ENCODE data around the gene NBEA. TPM values are rescaled to one million over a fixed set of nuclear protein-coding genes. Genes with fewer than 3 reads are reported as not detected.

Gene NBEA
- total RNA-seq, 1 donor from 2014 or later = 0.14 TPM

DNA sequence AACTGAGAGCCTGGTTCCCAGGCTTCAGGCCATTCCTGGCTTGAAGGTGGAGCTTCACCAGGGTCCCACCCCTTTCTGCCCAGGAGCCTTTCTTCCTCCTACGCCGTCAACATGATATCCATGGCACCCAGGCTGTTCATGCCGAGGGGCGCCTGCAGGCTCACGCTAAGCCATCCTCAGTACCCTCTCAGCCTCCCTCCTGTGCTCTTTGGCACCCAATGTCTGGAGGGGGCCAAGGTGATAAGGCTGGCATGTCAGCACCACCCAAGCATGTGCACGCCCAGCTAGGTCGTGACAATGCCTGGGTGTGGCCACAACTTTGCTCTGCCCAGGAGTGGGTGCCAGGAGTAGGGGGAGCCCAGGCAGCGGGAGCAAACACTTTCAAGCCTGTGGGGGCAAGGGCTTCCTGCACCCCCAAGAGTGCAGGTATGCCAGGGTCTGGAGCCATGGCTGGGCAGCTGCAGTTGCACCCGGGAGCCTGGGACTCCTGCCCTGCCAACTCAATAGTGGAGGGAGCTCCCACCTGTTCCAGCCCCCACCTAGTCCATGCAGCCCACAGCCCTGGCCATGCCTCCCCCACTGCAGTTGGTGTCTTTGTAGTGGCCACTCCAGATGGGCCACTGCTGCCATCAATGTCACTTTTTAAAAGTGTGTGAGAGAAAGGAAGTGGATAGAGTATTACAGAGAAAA is 314.5 kb downstream of the NBEA start:
- no peak overlapping the region for H3K4me3 Mint-ChIP-seq
- H3K4me1 Mint-ChIP-seq = peaks cover 2% of the 10 kb centered on the region
- H3K27me3 Mint-ChIP-seq = no peaks in the 10 kb centered on the region
- intact Hi-C loops (cut with micrococcal nuclease) = no loop called here
- DNase-seq = no peak
- no peaks in the 10 kb centered on the region for H3K9me3 Mint-ChIP-seq
- H3K27ac Mint-ChIP-seq = no peak overlapping the region
- no peaks in the 10 kb centered on the region for H3K36me3 Mint-ChIP-seq (ENCODE audit: low read depth)

DNA sequence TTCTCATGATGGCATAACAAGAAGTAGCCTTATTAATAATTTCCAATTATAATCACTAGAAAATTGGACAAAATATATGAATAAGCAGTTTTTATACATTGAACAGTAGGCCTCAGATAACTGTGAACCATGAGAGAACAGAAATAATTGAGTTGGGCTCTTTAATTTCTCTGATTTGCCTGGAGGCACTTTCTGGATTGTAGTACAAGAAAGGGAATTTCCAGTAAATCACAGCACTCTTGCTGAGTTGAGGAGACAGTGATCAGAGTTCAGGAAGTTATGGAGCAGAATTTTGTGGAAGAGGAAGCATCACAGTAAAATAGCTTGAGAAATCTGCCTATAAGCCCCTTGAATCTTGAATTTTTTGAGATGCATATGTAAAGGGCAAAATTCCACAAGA is 318.2 kb downstream of the NBEA start:
- DNase-seq = no peak
- H3K9me3 Mint-ChIP-seq = peaks cover 14% of the 10 kb centered on the region
- H3K27ac Mint-ChIP-seq = no peak overlapping the region
- H3K36me3 Mint-ChIP-seq (ENCODE audit: low read depth) = no peaks in the 10 kb centered on the region
- intact Hi-C loops (cut with micrococcal nuclease) = no loop called here
- no peaks in the 10 kb centered on the region for H3K27me3 Mint-ChIP-seq
- H3K4me3 Mint-ChIP-seq = no peak overlapping the region
- no peaks in the 10 kb centered on the region for H3K4me1 Mint-ChIP-seq

DNA sequence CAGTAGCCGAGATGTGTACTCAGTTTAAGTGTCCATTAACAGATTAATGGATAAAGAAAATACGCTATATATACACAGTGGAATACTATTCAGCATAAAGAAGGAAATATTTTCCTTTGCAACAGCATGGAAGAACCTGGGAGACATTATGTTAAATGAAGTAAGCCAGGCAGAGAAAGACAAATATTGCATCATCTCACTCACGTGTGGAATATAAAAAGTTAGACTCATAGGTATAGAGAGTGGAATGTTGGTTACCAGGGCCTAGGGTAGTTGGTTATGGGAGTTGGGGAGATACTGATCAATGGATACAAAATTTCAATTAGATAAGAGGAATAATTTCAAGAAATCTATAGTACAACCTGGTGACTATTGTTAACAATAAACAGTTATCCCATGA is 324.3 kb downstream of the NBEA start:
- Mint-ChIP-seq H3K36me3 (ENCODE audit: low read depth) (no peaks in the 10 kb centered on the region), H3K27me3 (no peaks in the 10 kb centered on the region), H3K9me3 (peaks cover 24% of the 10 kb centered on the region), H3K27ac (no peak overlapping the region), H3K4me1 (no peaks in the 10 kb centered on the region), H3K4me3 (no peak overlapping the region)
- no peak for DNase-seq
- intact Hi-C loops (cut with micrococcal nuclease) = no loop called here

DNA sequence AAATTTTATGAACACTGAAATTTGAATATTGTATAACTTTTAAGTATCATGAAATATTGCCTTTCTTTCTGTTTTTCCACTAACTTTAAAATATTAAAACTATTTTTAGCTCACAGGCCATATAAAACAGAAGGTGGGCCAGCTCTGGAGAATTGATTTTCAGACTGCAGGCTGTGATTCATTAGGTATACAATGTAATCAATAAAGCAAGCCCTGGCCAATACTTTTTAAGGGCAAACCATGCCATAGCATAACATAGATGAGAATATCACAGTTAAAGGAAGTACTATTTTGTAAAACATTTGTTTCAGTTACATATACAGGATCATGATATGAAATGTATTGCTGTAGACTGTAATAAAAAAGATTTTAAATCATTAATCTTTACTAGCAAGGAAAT is 336.8 kb downstream of the NBEA start:
- intact Hi-C loops (cut with micrococcal nuclease) = no loop called here
- Mint-ChIP-seq H3K4me3 (no peak overlapping the region), H3K36me3 (ENCODE audit: low read depth) (no peaks in the 10 kb centered on the region), H3K9me3 (no peaks in the 10 kb centered on the region), H3K27ac (no peak overlapping the region), H3K27me3 (no peaks in the 10 kb centered on the region), H3K4me1 (no peaks in the 10 kb centered on the region)
- DNase-seq = no peak

DNA sequence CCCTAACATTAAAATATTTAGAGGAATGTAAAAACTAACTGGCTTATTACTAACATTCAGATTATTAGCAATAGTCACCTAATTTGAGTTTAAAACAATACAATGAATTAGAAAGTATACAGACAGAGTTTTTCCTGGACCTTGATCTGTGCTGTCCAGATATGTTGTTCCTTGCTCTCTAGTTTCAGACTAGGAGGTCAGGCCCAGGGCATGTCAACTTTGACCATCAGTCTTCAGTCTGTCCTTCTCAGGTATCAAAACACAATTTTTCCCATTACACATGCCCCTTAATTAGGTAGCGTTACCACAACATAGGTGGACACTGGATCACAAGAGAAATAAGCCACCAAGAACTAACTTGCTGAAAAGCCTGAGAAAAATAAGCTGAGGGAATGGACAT is 337.4 kb downstream of the NBEA start:
- H3K27ac Mint-ChIP-seq = no peak overlapping the region
- H3K36me3 Mint-ChIP-seq (ENCODE audit: low read depth) = no peaks in the 10 kb centered on the region
- H3K4me3 Mint-ChIP-seq = no peak overlapping the region
- no peaks in the 10 kb centered on the region for H3K27me3 Mint-ChIP-seq
- no peak for DNase-seq
- H3K4me1 Mint-ChIP-seq = no peaks in the 10 kb centered on the region
- no peaks in the 10 kb centered on the region for H3K9me3 Mint-ChIP-seq
- intact Hi-C loops (cut with micrococcal nuclease) = no loop called here

DNA sequence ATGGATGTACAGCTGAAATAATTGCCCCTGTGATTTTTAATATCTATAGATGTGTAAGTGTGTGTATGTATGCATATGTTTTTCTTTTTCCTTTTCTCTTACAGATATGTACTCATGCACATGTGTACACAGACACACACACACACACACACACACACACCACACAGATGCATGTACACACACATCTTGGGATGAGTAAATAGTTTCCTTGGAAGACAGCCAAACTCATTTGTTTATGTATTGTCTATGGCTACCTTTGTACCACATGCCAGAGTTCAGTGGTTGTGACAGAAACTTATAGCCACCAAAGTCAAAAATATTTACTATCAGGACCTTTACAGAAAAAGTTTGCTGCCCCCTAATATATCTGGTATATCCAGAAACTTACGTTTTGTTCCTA is 341.8 kb downstream of the NBEA start:
- DNase-seq = no peak
- H3K9me3 Mint-ChIP-seq = no peaks in the 10 kb centered on the region
- H3K4me3 Mint-ChIP-seq = no peak overlapping the region
- intact Hi-C loops (cut with micrococcal nuclease) = no loop called here
- H3K27me3 Mint-ChIP-seq = no peaks in the 10 kb centered on the region
- H3K27ac Mint-ChIP-seq = no peak overlapping the region
- H3K4me1 Mint-ChIP-seq = no peaks in the 10 kb centered on the region
- H3K36me3 Mint-ChIP-seq (ENCODE audit: low read depth) = no peaks in the 10 kb centered on the region

DNA sequence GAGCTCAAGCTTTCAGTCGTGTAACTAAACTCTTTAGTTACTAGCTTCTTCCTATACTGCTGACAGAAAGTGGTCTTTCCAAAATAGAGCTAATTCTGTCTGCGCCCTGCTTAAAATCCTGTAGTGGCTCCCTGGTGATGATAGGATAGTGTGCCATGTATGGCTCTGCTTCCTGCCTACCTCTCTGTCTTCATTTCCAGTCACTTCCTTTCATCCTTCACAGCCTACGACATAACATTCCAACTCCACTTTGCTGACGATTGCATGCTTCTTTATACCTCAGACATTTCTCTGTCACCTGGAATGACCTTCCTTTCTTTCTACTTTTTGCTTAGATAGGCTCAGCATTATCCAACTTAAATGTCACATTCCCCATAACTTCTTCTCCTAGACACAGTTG is 343.6 kb downstream of the NBEA start:
- Mint-ChIP-seq H3K27ac (no peak overlapping the region), H3K4me3 (no peak overlapping the region), H3K36me3 (ENCODE audit: low read depth) (no peaks in the 10 kb centered on the region), H3K27me3 (no peaks in the 10 kb centered on the region), H3K9me3 (no peaks in the 10 kb centered on the region), H3K4me1 (no peaks in the 10 kb centered on the region)
- intact Hi-C loops (cut with micrococcal nuclease) = no loop called here
- no peak for DNase-seq

DNA sequence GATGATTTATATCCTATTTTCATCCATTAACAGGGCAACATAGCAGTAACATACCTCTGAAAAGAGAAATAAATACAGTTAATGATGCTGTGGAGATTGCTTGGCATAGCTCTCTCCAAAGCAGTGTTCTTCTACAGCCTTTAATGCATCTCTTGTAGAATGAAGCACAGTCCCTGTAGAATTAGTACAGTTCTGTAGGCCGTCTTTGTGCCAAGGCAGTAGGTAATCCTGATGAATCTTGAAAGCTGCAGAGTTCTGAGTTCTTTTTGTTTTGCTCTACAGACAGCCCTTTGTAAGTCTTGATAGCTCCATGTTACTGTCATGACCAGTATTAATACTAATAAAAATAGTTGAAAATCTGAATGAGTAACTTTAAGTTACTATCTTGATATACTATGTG is 350.3 kb downstream of the NBEA start:
- H3K27me3 Mint-ChIP-seq = no peaks in the 10 kb centered on the region
- no peak overlapping the region for H3K4me3 Mint-ChIP-seq
- H3K36me3 Mint-ChIP-seq (ENCODE audit: low read depth) = no peaks in the 10 kb centered on the region
- DNase-seq = no peak
- H3K9me3 Mint-ChIP-seq = no peaks in the 10 kb centered on the region
- intact Hi-C loops (cut with micrococcal nuclease) = no loop called here
- no peaks in the 10 kb centered on the region for H3K4me1 Mint-ChIP-seq
- no peak overlapping the region for H3K27ac Mint-ChIP-seq

DNA sequence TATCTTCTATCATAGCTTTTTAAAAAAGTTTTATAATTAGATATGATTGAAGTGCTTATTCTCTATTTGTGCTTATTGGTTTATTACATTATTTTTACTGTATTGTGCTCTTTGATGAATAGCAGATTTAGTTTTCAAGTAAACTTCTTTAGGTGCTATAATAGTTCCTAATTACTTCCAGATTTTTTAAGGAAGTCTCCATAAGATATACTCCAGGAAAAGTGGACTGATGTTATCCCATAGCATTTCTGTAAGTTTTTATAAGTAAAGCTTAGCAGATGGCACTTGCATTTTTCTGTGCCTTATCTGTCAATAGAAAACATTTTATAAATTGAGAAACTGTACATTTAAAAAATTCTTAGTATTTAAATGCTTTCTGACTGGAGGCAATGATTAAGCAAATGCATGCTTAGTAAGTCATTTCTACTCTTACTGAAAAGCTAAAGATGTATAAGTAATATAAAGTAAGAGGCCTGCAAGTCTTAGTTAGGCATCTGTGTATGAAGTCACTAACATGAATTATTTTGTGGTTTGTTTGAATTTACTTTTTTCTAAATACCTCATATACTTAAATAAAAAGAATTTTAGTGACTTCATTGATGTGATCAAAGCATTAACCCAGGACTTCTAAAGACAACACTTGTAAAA is 351.6 kb downstream of the NBEA start:
- Mint-ChIP-seq H3K9me3 (no peaks in the 10 kb centered on the region), H3K36me3 (ENCODE audit: low read depth) (no peaks in the 10 kb centered on the region), H3K4me1 (no peaks in the 10 kb centered on the region), H3K27ac (no peak overlapping the region), H3K4me3 (no peak overlapping the region), H3K27me3 (no peaks in the 10 kb centered on the region)
- DNase-seq = no peak
- intact Hi-C loops (cut with micrococcal nuclease) = no loop called here

DNA sequence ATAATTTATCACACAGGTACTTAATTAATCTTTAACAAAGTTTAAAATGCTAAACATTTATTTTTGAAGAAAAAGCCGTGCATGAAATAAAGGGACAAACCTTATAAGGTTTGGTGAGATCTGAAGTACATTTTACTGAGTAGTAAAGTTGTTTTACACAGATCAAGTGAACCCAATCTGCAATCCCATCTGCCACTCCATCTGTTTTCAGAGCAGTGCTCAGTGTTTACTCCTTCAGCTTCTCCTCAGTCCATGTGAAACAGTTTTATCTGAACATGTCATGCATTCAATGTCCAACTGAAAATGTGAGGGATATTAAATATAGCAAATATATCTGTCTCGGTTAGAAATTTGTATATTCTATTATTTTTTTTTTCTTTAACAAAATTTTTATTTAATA is 367.6 kb downstream of the NBEA start:
- H3K27ac Mint-ChIP-seq = no peak overlapping the region
- no peak overlapping the region for H3K4me3 Mint-ChIP-seq
- intact Hi-C loops (cut with micrococcal nuclease) = no loop called here
- DNase-seq = no peak
- H3K27me3 Mint-ChIP-seq = no peaks in the 10 kb centered on the region
- H3K4me1 Mint-ChIP-seq = no peaks in the 10 kb centered on the region
- H3K9me3 Mint-ChIP-seq = no peaks in the 10 kb centered on the region
- no peaks in the 10 kb centered on the region for H3K36me3 Mint-ChIP-seq (ENCODE audit: low read depth)

DNA sequence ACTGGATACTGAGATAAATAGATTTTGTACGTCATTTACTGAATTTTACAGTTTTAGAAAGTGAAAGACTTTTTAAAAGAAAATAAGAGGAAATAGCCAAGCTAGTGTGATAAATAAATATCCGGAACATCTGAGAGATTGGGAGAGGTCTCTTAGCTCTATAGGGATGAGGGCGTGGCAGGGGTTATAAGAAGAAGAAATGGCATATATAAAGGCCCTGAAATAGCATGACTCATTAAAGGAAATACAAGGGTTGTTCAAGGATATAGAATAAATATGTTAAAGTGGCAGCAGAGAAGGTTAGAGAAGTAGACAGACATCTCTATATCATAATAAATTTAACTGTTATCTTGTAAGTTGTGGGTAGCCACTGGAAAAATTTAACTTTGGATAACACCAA is 390.1 kb downstream of the NBEA start:
- Mint-ChIP-seq H3K27me3 (no peaks in the 10 kb centered on the region), H3K9me3 (no peaks in the 10 kb centered on the region), H3K36me3 (ENCODE audit: low read depth) (no peaks in the 10 kb centered on the region), H3K4me3 (no peak overlapping the region), H3K27ac (no peak overlapping the region), H3K4me1 (no peaks in the 10 kb centered on the region)
- no peak for DNase-seq
- intact Hi-C loops (cut with micrococcal nuclease) = no loop called here

DNA sequence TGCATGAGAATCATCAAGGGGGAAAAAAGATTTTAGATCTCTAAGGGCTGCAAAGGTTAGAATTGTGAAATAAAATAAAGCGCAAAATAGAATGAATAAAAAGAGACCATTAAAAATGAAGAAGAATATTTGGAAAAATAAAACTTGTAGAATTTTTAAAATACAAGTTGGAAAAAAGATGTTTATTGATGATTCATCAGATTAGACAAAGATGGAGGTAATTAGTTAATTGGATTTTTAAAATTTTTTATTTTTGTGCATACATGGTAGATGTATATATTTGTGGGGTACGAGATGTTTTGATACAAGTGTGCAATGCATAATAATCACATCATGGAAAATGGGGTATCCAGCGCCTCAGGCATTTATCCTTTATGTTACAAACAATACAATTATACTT is 391.1 kb downstream of the NBEA start:
- DNase-seq = no peak
- H3K36me3 Mint-ChIP-seq (ENCODE audit: low read depth) = no peaks in the 10 kb centered on the region
- H3K4me1 Mint-ChIP-seq = no peaks in the 10 kb centered on the region
- no peak overlapping the region for H3K27ac Mint-ChIP-seq
- H3K27me3 Mint-ChIP-seq = no peaks in the 10 kb centered on the region
- H3K4me3 Mint-ChIP-seq = no peak overlapping the region
- no peaks in the 10 kb centered on the region for H3K9me3 Mint-ChIP-seq
- intact Hi-C loops (cut with micrococcal nuclease) = no loop called here

DNA sequence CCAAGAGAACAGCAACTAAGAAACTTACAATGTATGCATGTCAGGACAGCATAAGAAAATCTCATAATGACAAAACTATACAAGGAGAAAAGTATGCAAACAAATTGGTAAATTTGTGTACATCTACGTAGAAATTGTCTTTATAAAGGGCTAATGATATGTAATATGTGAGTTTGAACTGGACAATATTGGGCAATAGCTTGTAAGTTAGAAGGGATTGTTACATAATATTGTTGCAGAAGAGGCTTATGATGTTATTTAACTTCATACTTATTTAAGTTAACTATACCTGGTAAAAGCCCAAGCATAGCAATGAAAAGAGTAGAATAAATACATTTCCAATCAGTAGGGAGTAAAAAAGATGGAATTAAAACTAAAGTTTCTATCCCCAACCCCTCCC is 400.4 kb downstream of the NBEA start:
- Mint-ChIP-seq H3K36me3 (ENCODE audit: low read depth) (no peaks in the 10 kb centered on the region), H3K27ac (no peak overlapping the region), H3K4me3 (no peak overlapping the region), H3K4me1 (no peaks in the 10 kb centered on the region), H3K9me3 (no peaks in the 10 kb centered on the region), H3K27me3 (no peaks in the 10 kb centered on the region)
- no peak for DNase-seq
- intact Hi-C loops (cut with micrococcal nuclease) = no loop called here

DNA sequence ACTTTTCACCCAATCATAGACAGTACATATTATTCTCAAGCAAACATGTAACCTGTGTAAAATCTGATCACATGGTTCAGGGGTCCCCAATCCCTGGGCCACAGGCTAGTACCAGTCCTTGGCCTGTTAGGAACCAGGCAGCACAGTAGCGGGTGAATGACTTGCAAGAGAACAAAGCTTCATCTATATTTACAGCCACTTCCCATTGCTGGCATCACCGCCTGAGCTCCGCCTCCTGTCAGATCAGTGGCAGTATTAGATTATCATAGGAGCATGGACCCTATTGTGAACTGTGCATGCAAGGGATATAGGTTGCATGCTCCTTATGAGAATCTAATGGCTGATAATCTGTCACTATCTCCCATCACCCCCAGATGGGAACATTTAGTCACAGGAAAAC is 401.3 kb downstream of the NBEA start:
- no peaks in the 10 kb centered on the region for H3K4me1 Mint-ChIP-seq
- DNase-seq = no peak
- intact Hi-C loops (cut with micrococcal nuclease) = no loop called here
- H3K36me3 Mint-ChIP-seq (ENCODE audit: low read depth) = no peaks in the 10 kb centered on the region
- no peaks in the 10 kb centered on the region for H3K27me3 Mint-ChIP-seq
- H3K9me3 Mint-ChIP-seq = no peaks in the 10 kb centered on the region
- H3K27ac Mint-ChIP-seq = no peak overlapping the region
- H3K4me3 Mint-ChIP-seq = no peak overlapping the region

DNA sequence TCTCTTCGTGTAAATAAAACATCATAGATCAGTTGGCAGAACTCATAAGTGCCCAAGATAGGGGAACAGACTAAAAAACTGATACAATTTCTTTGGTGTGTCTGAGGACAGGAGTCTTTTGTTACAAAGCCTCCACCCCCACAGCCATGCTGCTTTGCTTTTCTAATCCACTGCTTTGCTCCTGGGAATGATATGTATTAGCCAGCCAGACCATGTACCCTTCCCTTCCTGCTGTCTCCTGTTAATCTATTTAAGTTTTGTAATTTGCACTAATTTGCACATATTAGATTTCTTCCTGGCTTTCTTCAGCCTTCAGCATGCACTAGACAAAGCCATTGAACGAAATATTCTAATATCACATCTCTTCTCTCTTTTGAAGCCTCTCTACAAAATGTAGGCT is 403.9 kb downstream of the NBEA start:
- no peaks in the 10 kb centered on the region for H3K9me3 Mint-ChIP-seq
- H3K27me3 Mint-ChIP-seq = no peaks in the 10 kb centered on the region
- H3K4me3 Mint-ChIP-seq = no peak overlapping the region
- no peak for DNase-seq
- no peak overlapping the region for H3K27ac Mint-ChIP-seq
- intact Hi-C loops (cut with micrococcal nuclease) = no loop called here
- H3K36me3 Mint-ChIP-seq (ENCODE audit: low read depth) = no peaks in the 10 kb centered on the region
- H3K4me1 Mint-ChIP-seq = no peaks in the 10 kb centered on the region
